Endothelial cell of umbilical vein (primary cell): ENCODE results near the gene SPON1. TPM values are rescaled to one million over a fixed set of nuclear protein-coding genes. Genes with fewer than 3 reads are reported as not detected.

Experiments used
- BruUV-seq: library from RNA; stranded (reverse); fragments of 400-500 nt; replicated peaks from 2 replicates; lab custom pipeline; 2021; lab: Mats Ljungman, UMichigan
- CTCF ChIA-PET: fragments of 300-600, 350-600 bp; sonication (Branson Sonifier 250); formaldehyde crosslinking; loops from one replicate; lab custom pipeline; 2021; ENCODE audit warnings: antibody characterized with exemption, inconsistent platforms; lab: Charles Lee
- POLR2A ChIA-PET: fragments of 300-600, 350-600 bp; sonication (Branson Sonifier 250); formaldehyde crosslinking; loops from one replicate; lab custom pipeline; 2021; ENCODE audit warnings: antibody characterized with exemption, inconsistent platforms; lab: Charles Lee
- DNase-seq: peaks from one replicate; pipeline ENCODE4 v3.0.0-alpha.2; 2011; ENCODE audit warnings: low read depth, low spot score
- FAIRE-seq: peaks from 2 replicates; lab custom pipeline; 2011; peaks lifted over from hg19 to GRCh38; lab: Jason Lieb, UNC
- H2AFZ ChIP-seq: 2 replicates; pipeline ENCODE4 v1.6.0; 2012; ENCODE audit warnings: low read depth, low read length, control low read depth, inconsistent platforms
- H3K27ac ChIP-seq: 2 replicates; pipeline ENCODE4 v1.5.1; 2011; ENCODE audit warnings: low read depth, mild to moderate bottlenecking, control low read depth, low read length, moderate library complexity; ENCODE audit not compliant: insufficient read depth
- H3K27me3 ChIP-seq, 2 experiments: 2 replicates each; pipeline versions ENCODE4 v1.6.0 to v1.6.1; 2011; ENCODE audit warnings: low read length in 2 of 2, mixed read lengths in 1 of 2; ENCODE audit not compliant: control insufficient read depth in 2 of 2, insufficient read depth in 2 of 2
- H3K36me3 ChIP-seq, 2 experiments: 2 replicates in 1 of 2; 3 replicates in 1 of 2; pipeline ENCODE4 v1.5.1; 2011; ENCODE audit warnings: low read length in 2 of 2, mild to moderate bottlenecking in 1 of 2, moderate library complexity in 1 of 2; ENCODE audit not compliant: control insufficient read depth in 2 of 2, insufficient read depth in 2 of 2; ENCODE audit errors: extremely low read depth in 1 of 2
- H3K4me1 ChIP-seq: 3 replicates; pipeline ENCODE4 v1.5.1; 2011; ENCODE audit warnings: mild to moderate bottlenecking, low read length; ENCODE audit not compliant: control insufficient read depth, insufficient read depth; ENCODE audit errors: extremely low read depth
- H3K4me2 ChIP-seq: 2 replicates; pipeline ENCODE4 v1.6.1; 2011; ENCODE audit warnings: low read length, control low read depth, mixed read lengths; ENCODE audit not compliant: insufficient read depth
- H3K4me3 ChIP-seq, 3 experiments: fragments of 200-600 bp in 1 of 3; sonication (generic), shearing (Covaris generic) in 1 of 3; replicated peaks in 1 of 3; 2 replicates each; pipeline ENCODE4 v1.5.1; 2011 to 2016; ENCODE audit warnings: control low read depth in 3 of 3, low read length in 3 of 3, mild to moderate bottlenecking in 2 of 3, inconsistent platforms in 1 of 3, low read depth in 1 of 3, moderate library complexity in 1 of 3; ENCODE audit not compliant: insufficient read depth in 1 of 3
- H3K79me2 ChIP-seq: 2 replicates; pipeline ENCODE4 v1.6.0; 2012; ENCODE audit warnings: low read length, inconsistent platforms; ENCODE audit not compliant: control insufficient read depth, insufficient read depth
- H3K9ac ChIP-seq: replicated peaks from 2 replicates; pipeline ENCODE3; 2011; ENCODE audit warnings: low read length, control low read depth; ENCODE audit not compliant: insufficient read depth; ENCODE audit errors: extremely low read depth
- H3K9me1 ChIP-seq: replicated peaks from 3 replicates; pipeline ENCODE4 v1.6.0; 2011; ENCODE audit warnings: mild to moderate bottlenecking, low read length; ENCODE audit not compliant: control insufficient read depth, insufficient read depth; ENCODE audit errors: extremely low read depth
- H3K9me3 ChIP-seq: replicated peaks from 2 replicates; pipeline ENCODE4 v1.5.1; 2012; ENCODE audit warnings: low read length, inconsistent platforms; ENCODE audit not compliant: control insufficient read depth, insufficient read depth
- H4K20me1 ChIP-seq: replicated peaks from 2 replicates; pipeline ENCODE3; 2011; ENCODE audit warnings: mild to moderate bottlenecking, low read length; ENCODE audit not compliant: control insufficient read depth, insufficient read depth; ENCODE audit errors: extremely low read depth
- CTCF ChIP-seq, 2 donors: IDR thresholded peaks; 1 replicate in 1 of 2; 2 replicates in 1 of 2; pipeline ENCODE4 v1.5.1; 2011; ENCODE audit warnings: low read length in 2 of 2, mild to moderate bottlenecking in 2 of 2, moderate library complexity in 2 of 2, control low read depth in 1 of 2, inconsistent platforms in 1 of 2, low read depth in 1 of 2; ENCODE audit not compliant: insufficient read depth in 1 of 2; ENCODE audit errors: extremely low read depth in 1 of 2
- EZH2 ChIP-seq: IDR thresholded peaks from 2 replicates; pipeline ENCODE4 v1.6.1; 2012; ENCODE audit warnings: borderline replicate concordance, low read depth, mild to moderate bottlenecking, moderate library complexity, low read length, inconsistent platforms; ENCODE audit not compliant: severe bottlenecking
- FOS ChIP-seq: IDR thresholded peaks from 2 replicates; pipeline ENCODE4 v1.6.1; 2011; ENCODE audit warnings: mild to moderate bottlenecking, low read length, moderate library complexity, borderline replicate concordance; ENCODE audit not compliant: insufficient read depth
- GATA2 ChIP-seq: IDR thresholded peaks from 2 replicates; pipeline ENCODE4 v1.7.0; 2011; ENCODE audit warnings: low read depth, mild to moderate bottlenecking, moderate library complexity, mixed read lengths, low read length; ENCODE audit not compliant: insufficient read length, insufficient read depth
- JUN ChIP-seq: IDR thresholded peaks from 2 replicates; pipeline ENCODE4 v1.6.1; 2011; ENCODE audit warnings: borderline replicate concordance, low read depth; ENCODE audit not compliant: insufficient read length, insufficient read depth
- MAX ChIP-seq: IDR thresholded peaks from 2 replicates; pipeline ENCODE4 v1.6.1; 2011; ENCODE audit not compliant: insufficient read depth, insufficient read length
- MYC ChIP-seq: IDR thresholded peaks from one replicate; pipeline ENCODE4 v1.6.1; 2011; ENCODE audit warnings: mild to moderate bottlenecking, low read depth, low read length
- POLR2A ChIP-seq: IDR thresholded peaks from 2 replicates; pipeline ENCODE4 v1.6.1; 2012; ENCODE audit warnings: low read depth, mild to moderate bottlenecking, control low read depth, low read length
- POLR2AphosphoS5 ChIP-seq: IDR thresholded peaks from 2 replicates; pipeline ENCODE4 v1.6.1; 2012; ENCODE audit warnings: low read depth, mild to moderate bottlenecking, control low read depth, low read length, moderate library complexity; ENCODE audit not compliant: insufficient read depth
- dilution Hi-C: fragments of 300-500 bp; cut with MboI; formaldehyde crosslinking; loops from one replicate; pipeline ENCODE4 v1.15.0; 2019; ENCODE audit warnings: low sequenced_read_pairs; ENCODE audit not compliant: extremely low pct_ligation_motif_present
- intact Hi-C: fragments of 100-400 bp; cut with micrococcal nuclease; formaldehyde crosslinking; loops from one replicate; pipeline ENCODE4 v1.10.0; 2022
- polyA plus RNA-seq, 4 experiments: library from polyadenylated mRNA; depleted of rRNA in 3 of 4; stranded (reverse) in 3 of 4; unstranded in 1 of 4; fragments of >200 nt; gene quantifications; 2 replicates each; pipeline versions ENCODE4 v1.2.1 to v1.2.3, GENCODE V29; 2011 to 2012; ENCODE audit warnings: missing spikeins in 1 of 4
- total RNA-seq: library from RNA; stranded (reverse); gene quantifications from 2 replicates; pipeline ENCODE4 v1.2.3, GENCODE V29; 2021

The SPON1 gene
- total and polyA plus RNA-seq, 2 donors (not counting 3 experiments of a cell fraction or from before 2014, with no cell fraction given): 0.31 TPM; not detected in 1

- peaks cover 0 to 2% of the 10 kb centered on the region in 2 experiments for H3K27me3 ChIP-seq
- DNase-seq (no peak), FAIRE-seq (no peak)
- TF ChIP-seq FOS (no peak), POLR2AphosphoS5 (no peak), JUN (no peak), MYC (no peak), CTCF (IDR thresholded peaks at IDR 0.05; ENCODE audit: extremely low read depth in 1 of 2, insufficient read depth in 1 of 2, low read depth in 1 of 2, low read length in 2 of 2) (no peak), EZH2 (no peak), MAX (no peak), POLR2A (no peak), GATA2 (no peak)
- ChIA-PET POLR2A (no interaction called here), CTCF (no interaction called here)
- H2AFZ ChIP-seq: no peak overlapping the region
- no peaks in the 10 kb centered on the region for H3K9me3 ChIP-seq
- no peak overlapping the region for H3K4me2 ChIP-seq
- BruUV-seq: no TSS peak
- no peaks in the 10 kb centered on the region for H3K79me2 ChIP-seq
- dilution Hi-C loops (no loop called here), intact Hi-C loops (no loop called here)
- no peak overlapping the region for H3K4me3 ChIP-seq
- H4K20me1 ChIP-seq: no peaks in the 10 kb centered on the region
- H3K9ac ChIP-seq: no peak overlapping the region
- H3K27ac ChIP-seq: no peak overlapping the region
- no peaks in the 10 kb centered on the region for H3K9me1 ChIP-seq
- no peaks in the 10 kb centered on the region for H3K36me3 ChIP-seq
- H3K4me1 ChIP-seq: no peaks in the 10 kb centered on the region
Measured at GRCh38 chr11:14001597-14001996, 39.1 kb downstream of the SPON1 start.
